CD4-positive, alpha-beta T cell (primary cell): ENCODE measurements around the gene CELF4. TPM values are rescaled to one million over a fixed set of nuclear protein-coding genes. Genes with fewer than 3 reads are reported as not detected.

Source experiments
- ATAC-seq: fragments of 200-7000 bp; cut with Tn5 transposase; one replicate; pipeline ENCODE4 v1.10.0; 2022; ENCODE audit warnings: mild to moderate bottlenecking; ENCODE audit not compliant: poor library complexity
- CTCF ChIA-PET: fragments of 350-600 bp; sonication (Branson Sonifier 250); formaldehyde crosslinking; loops from one replicate; lab custom pipeline; 2021; ENCODE audit warnings: antibody characterized with exemption, inconsistent platforms; lab: Charles Lee
- POLR2A ChIA-PET: fragments of 350-600 bp; sonication (Branson Sonifier 250); formaldehyde crosslinking; loops from one replicate; lab custom pipeline; 2021; ENCODE audit warnings: antibody characterized with exemption, inconsistent platforms; lab: Charles Lee
- DNase-seq, 14 experiments: peaks; one replicate each; pipeline ENCODE4 v3.0.0-alpha.2; 2013 to 2020; ENCODE audit warnings: mixed read lengths in 2 of 14
- H3K27ac ChIP-seq, 2 donors: one replicate each; pipeline versions ENCODE4 v1.5.1 to v1.7.0; 2013; ENCODE audit warnings: low read length in 2 of 2, low read depth in 1 of 2, mild to moderate bottlenecking in 1 of 2
- H3K27me3 ChIP-seq, 2 experiments: 1 replicate in 1 of 2; 2 replicates in 1 of 2; pipeline versions ENCODE4 v1.6.1 to v1.7.0; 2013; ENCODE audit warnings: low read length in 2 of 2, control low read depth in 1 of 2, mild to moderate bottlenecking in 1 of 2, moderate library complexity in 1 of 2; ENCODE audit not compliant: insufficient read depth in 2 of 2, control insufficient read depth in 1 of 2
- H3K36me3 ChIP-seq: one replicate; pipeline ENCODE4 v1.6.1; 2013; ENCODE audit warnings: low read length, control low read depth; ENCODE audit not compliant: insufficient read depth
- H3K4me1 ChIP-seq: one replicate; pipeline ENCODE4 v1.6.1; 2013; ENCODE audit warnings: low read length, control low read depth; ENCODE audit not compliant: insufficient read depth
- H3K4me3 ChIP-seq: one replicate; pipeline ENCODE4 v1.5.1; 2013; ENCODE audit warnings: mild to moderate bottlenecking, low read length, moderate library complexity
- H3K9me3 ChIP-seq, 2 experiments: 1 replicate in 1 of 2; 2 replicates in 1 of 2; pipeline versions ENCODE4 v1.6.1 to v1.7.0; 2013; ENCODE audit warnings: low read length in 2 of 2, mild to moderate bottlenecking in 2 of 2, control low read depth in 1 of 2, moderate library complexity in 1 of 2; ENCODE audit not compliant: control insufficient read depth in 1 of 2, insufficient read depth in 1 of 2
- H3K27ac Mint-ChIP-seq: one replicate; pipeline ENCODE4 v1.8.0; 2020; ENCODE audit warnings: mixed read lengths
- H3K27me3 Mint-ChIP-seq: one replicate; pipeline ENCODE4 v1.8.0; 2021; ENCODE audit warnings: mixed read lengths
- H3K36me3 Mint-ChIP-seq: one replicate; pipeline ENCODE4 v1.8.0; 2021; ENCODE audit warnings: low read depth, mixed read lengths
- H3K4me1 Mint-ChIP-seq: one replicate; pipeline ENCODE4 v1.8.0; 2021; ENCODE audit warnings: low read depth, mixed read lengths
- H3K4me3 Mint-ChIP-seq: one replicate; pipeline ENCODE4 v1.8.0; 2020; ENCODE audit warnings: mild to moderate bottlenecking, mixed read lengths
- H3K9me3 Mint-ChIP-seq: one replicate; pipeline ENCODE4 v1.8.0; 2020; ENCODE audit warnings: mixed read lengths
- intact Hi-C, 2 experiments: fragments of 100-400 bp; cut with DNase I in 1 of 2; cut with micrococcal nuclease in 1 of 2; formaldehyde crosslinking; loops; one replicate each; pipeline versions ENCODE4 v1.15.1 to v1.9.0; 2023 to 2025; cut with DNase I, micrococcal nuclease
- total RNA-seq, 174 experiments: library from RNA in 2 of 174; stranded (reverse) in 2 of 174; gene quantifications; one replicate each; pipeline ENCODE4 v1.2.3 and lab custom pipeline; 2021 to 2026
- TF ChIP-seq, protein P1 (sequence below): fragments of 200-600 bp; IDR thresholded peaks from one replicate; pipeline ENCODE4 v1.8.0; 2022; ENCODE audit warnings: antibody characterized with exemption, mild to moderate bottlenecking

Gene CELF4
- total RNA-seq, 2 experiments from 2014 or later: not detected

DNA sequence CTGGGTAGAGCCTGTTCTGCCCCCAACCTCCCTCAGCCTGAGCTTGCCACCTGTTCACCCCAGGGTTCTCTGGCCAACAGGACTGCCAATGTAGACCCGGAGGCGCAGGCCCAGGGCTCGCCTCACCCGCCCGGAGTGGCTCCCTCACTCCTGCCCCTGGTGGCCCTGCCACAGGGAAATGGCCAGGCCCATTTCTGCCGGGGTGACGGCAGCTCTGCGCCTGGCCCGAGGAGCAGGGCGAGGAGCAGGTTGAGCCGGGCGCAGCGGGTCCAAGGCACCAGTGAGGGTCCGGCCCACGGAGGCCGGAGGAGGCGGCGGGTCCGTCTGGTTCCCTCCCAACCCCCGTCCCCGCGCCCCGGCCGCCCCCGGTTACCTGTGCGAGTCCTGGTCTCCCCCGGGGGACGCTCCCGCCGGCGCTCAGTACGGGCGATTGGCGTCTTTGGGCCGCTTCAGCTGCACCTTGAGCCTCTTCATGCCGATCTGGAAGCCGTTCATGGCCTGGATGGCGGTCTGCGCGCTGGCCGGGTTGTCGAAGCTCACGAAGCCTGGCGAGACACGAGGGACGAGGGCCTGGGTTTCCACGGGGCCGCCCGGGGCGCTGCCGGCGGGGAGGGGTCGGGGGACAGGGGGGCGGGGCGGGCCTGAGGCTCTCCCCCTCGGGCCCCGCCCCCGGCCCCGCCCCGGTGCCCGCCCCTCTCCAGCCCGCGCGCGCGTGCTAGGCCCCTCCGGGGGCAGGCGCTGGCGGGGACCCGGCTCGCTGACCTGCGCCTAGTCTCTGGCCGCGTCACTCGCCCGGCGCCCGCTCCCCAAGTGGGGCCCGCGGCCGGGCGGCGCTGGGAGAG is 312.0 kb downstream of the CELF4 start:
- POLR2A ChIA-PET: no interaction called here

DNA sequence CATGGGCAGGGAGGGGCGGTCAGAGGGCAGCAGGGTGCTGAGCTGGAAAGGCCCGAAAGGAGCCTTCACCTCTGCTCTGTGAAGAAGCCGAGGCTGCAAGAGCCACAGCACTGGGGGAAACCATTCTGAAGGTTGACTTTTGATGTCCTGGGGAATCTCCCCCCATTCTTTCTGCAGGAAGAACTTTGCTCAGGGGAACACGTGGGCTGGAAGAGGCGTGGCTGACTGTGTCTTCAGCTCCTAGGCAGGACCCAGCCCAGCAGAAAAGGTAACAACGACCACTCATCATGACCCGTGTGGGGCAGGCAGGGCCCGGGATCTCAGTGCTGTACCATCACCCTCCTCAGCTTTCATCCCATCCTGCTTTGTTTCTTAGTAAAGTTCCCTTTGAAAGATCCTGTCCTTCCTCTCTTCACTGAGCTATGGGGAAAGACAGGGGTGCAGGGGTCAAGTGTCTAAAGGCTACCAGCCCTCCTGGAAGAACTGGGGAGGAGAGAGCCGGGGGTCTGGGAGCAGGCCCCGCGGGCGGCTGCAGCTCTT is 312.7 kb downstream of the CELF4 start:
- H3K27ac ChIP-seq: no peak overlapping the region
- peaks cover 5% of the 10 kb centered on the region for H3K4me1 Mint-ChIP-seq
- peaks cover 61% of the 10 kb centered on the region for H3K27me3 Mint-ChIP-seq
- peaks cover 31 to 47% of the 10 kb centered on the region in 2 experiments for H3K27me3 ChIP-seq
- no peaks in the 10 kb centered on the region for H3K9me3 Mint-ChIP-seq
- ChIA-PET CTCF (no interaction called here), POLR2A (no interaction called here)
- DNase-seq: no peak
- no peaks in the 10 kb centered on the region for H3K36me3 Mint-ChIP-seq
- H3K4me3 Mint-ChIP-seq: no peak overlapping the region
- no peak overlapping the region for H3K27ac Mint-ChIP-seq
- peaks cover 0 to 33% of the 10 kb centered on the region in 2 experiments for H3K9me3 ChIP-seq
- H3K4me1 ChIP-seq: no peaks in the 10 kb centered on the region
- TF ChIP-seq, protein P1, sequence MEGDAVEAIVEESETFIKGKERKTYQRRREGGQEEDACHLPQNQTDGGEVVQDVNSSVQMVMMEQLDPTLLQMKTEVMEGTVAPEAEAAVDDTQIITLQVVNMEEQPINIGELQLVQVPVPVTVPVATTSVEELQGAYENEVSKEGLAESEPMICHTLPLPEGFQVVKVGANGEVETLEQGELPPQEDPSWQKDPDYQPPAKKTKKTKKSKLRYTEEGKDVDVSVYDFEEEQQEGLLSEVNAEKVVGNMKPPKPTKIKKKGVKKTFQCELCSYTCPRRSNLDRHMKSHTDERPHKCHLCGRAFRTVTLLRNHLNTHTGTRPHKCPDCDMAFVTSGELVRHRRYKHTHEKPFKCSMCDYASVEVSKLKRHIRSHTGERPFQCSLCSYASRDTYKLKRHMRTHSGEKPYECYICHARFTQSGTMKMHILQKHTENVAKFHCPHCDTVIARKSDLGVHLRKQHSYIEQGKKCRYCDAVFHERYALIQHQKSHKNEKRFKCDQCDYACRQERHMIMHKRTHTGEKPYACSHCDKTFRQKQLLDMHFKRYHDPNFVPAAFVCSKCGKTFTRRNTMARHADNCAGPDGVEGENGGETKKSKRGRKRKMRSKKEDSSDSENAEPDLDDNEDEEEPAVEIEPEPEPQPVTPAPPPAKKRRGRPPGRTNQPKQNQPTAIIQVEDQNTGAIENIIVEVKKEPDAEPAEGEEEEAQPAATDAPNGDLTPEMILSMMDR: no peak
- ATAC-seq: no peak
- intact Hi-C loops: no loop called here
- no peaks in the 10 kb centered on the region for H3K36me3 ChIP-seq
- H3K4me3 ChIP-seq: no peak overlapping the region

More for the DNA sequence above, 312.0 kb downstream of the CELF4 start:
- H3K36me3 ChIP-seq: no peaks in the 10 kb centered on the region
- no peaks in the 10 kb centered on the region for H3K36me3 Mint-ChIP-seq
- no peak overlapping the region for H3K27ac ChIP-seq
- peaks cover 5% of the 10 kb centered on the region for H3K4me1 Mint-ChIP-seq
- H3K4me3 ChIP-seq: no peak overlapping the region
- no peak overlapping the region for H3K4me3 Mint-ChIP-seq
- peaks cover 0 to 29% of the 10 kb centered on the region in 2 experiments for H3K9me3 ChIP-seq
- CTCF ChIA-PET: no interaction called here
- ATAC-seq (no peak), DNase-seq (no peak)
- TF ChIP-seq, protein P1: no peak
- peaks cover 33 to 47% of the 10 kb centered on the region in 2 experiments for H3K27me3 ChIP-seq
- no peaks in the 10 kb centered on the region for H3K9me3 Mint-ChIP-seq
- H3K27me3 Mint-ChIP-seq: peaks cover 66% of the 10 kb centered on the region
- intact Hi-C loops: no loop called here
- no peak overlapping the region for H3K27ac Mint-ChIP-seq
- H3K4me1 ChIP-seq: no peaks in the 10 kb centered on the region

DNA sequence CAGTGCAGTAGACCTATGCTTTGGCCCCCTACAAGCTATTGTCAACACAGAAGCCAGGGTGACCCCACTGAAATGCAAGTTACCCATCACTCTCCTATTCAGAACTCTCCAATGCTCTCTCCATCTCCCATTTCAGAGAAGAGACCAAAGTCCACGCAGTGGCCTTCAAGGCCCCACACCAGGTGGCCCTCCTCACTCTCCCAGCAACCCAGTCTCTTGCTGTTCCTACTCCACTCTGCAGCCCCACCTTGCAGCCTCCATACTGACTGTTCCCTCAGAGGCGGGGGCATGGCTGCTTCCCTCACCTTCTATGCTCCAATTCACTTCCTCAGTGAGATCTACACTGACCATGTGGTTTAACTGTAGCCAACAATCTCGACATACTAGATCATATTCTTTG is 313.3 kb downstream of the CELF4 start:
- Mint-ChIP-seq H3K27ac (no peak overlapping the region), H3K27me3 (peaks cover 61% of the 10 kb centered on the region), H3K4me1 (peaks cover 5% of the 10 kb centered on the region), H3K36me3 (no peaks in the 10 kb centered on the region), H3K4me3 (no peak overlapping the region), H3K9me3 (no peaks in the 10 kb centered on the region)
- POLR2A ChIA-PET: no interaction called here
- DNase-seq (no peak), ATAC-seq (no peak)
- CTCF ChIA-PET: no interaction called here
- H3K4me1 ChIP-seq: no peaks in the 10 kb centered on the region
- TF ChIP-seq, protein P1: no peak
- no peak overlapping the region for H3K4me3 ChIP-seq
- H3K36me3 ChIP-seq: no peaks in the 10 kb centered on the region
- peaks cover 33 to 44% of the 10 kb centered on the region in 2 experiments for H3K27me3 ChIP-seq
- intact Hi-C loops: no loop called here
- no peak overlapping the region for H3K27ac ChIP-seq
- peaks cover 0 to 39% of the 10 kb centered on the region in 2 experiments for H3K9me3 ChIP-seq
